ENCODE data around the gene HGD. TPM values are rescaled to one million over a fixed set of nuclear protein-coding genes. Genes with fewer than 3 reads are reported as not detected.

HGD gene
- total and polyA plus RNA-seq, 10 of the 15 experiments (the other 5 are each of a cell fraction or from before 2014, with no cell fraction given) = 0.18 to 0.81 (median 0.40) TPM; not detected in 6

GRCh38 chr3:120706950-120707349, 24.9 kb upstream of the HGD start:
- CTCF ChIA-PET = interaction anchor here (0.8 to 1.7 kb wide), 4 partner anchors 22 to 148 kb away, joined by 3 to 5 read pairs (median 3); no protein-coding TSS in a partner anchor
- TF ChIP-seq CUX1 (IDR thresholded peaks at IDR 0.05; ENCODE audit: insufficient replicate concordance, low read depth, low read length) (no peak), POU2F2 (IDR thresholded peaks at IDR 0.05; ENCODE audit: borderline replicate concordance, low read depth, low read length) (no peak), CTCF (IDR thresholded peaks at IDR 0.05 in 2 of 3, conservative IDR thresholded peaks at IDR 0.05 in 1 of 3; ENCODE audit: control insufficient read depth in 2 of 3, extremely low read depth in 1 of 3, insufficient read depth in 1 of 3, low read depth in 3 of 3, low read length in 3 of 3) (no peak), NR2F1 (conservative IDR thresholded peaks at IDR 0.05) (no peak), IRF3 (IDR thresholded peaks at IDR 0.05) (no peak), CEBPZ (IDR thresholded peaks at IDR 0.05; ENCODE audit: low read depth, low read length) (no peak), SMAD1 (IDR thresholded peaks at IDR 0.05; ENCODE audit: low read depth, partially characterized antibody) (no peak), JUNB (IDR thresholded peaks at IDR 0.05) (no peak), EGR1 (IDR thresholded peaks at IDR 0.05; ENCODE audit: borderline replicate concordance in 1 of 2, low read depth in 2 of 2, low read length in 2 of 2) (no peak), MAX (IDR thresholded peaks at IDR 0.05; ENCODE audit: low read depth, low read length) (no peak), ESRRA (IDR thresholded peaks at IDR 0.05; ENCODE audit: low read length) (no peak), YBX1 (IDR thresholded peaks at IDR 0.05) (no peak)

More at GRCh38 chr3:120706950-120707349, 24.9 kb upstream of the HGD start:
- ChIA-PET SMC1A (ENCODE audit: uncharacterized antibody, unreplicated experiment) (interaction anchor here (1.6 to 2.6 kb wide), 2 partner anchors 8 to 28 kb away, joined by 3 to 8 read pairs; no protein-coding TSS in a partner anchor), RAD21 (ENCODE audit: unreplicated experiment) (interaction anchor here (0.9 kb wide), 1 partner anchor 110 kb away, joined by 3 read pairs; no protein-coding TSS in a partner anchor), POLR2A (no interaction called here)
- Histone ChIP-seq H3K4me2 (ENCODE audit: control insufficient read depth, insufficient read depth) (no peak overlapping the region), H3K79me2 (ENCODE audit: control insufficient read depth, insufficient read depth, low read length) (no peaks in the 10 kb centered on the region), H3K4me1 (ENCODE audit: control insufficient read depth, insufficient read depth, low read length) (no peaks in the 10 kb centered on the region), H4K20me1 (ENCODE audit: control insufficient read depth, insufficient read depth) (no peaks in the 10 kb centered on the region), H3K36me3 (ENCODE audit: control insufficient read depth in 2 of 2, insufficient read depth in 2 of 2, low read length in 1 of 2) (no peaks in the 10 kb centered on the region; a peak in 1 of 4 replicates), H3K27me3 (replicated peaks in 1 of 2; ENCODE audit: control insufficient read depth in 2 of 2, insufficient read depth in 2 of 2, low read length in 1 of 2) (no peaks in the 10 kb centered on the region), H3K9ac (ENCODE audit: control insufficient read depth, insufficient read depth, low read length) (no peak overlapping the region), H3K9me3 (replicated peaks; ENCODE audit: control insufficient read depth, insufficient read depth, low read length) (peaks cover 3% of the 10 kb centered on the region), H3K27ac (ENCODE audit: control insufficient read depth, insufficient read depth) (no peak overlapping the region), H2AFZ (ENCODE audit: control insufficient read depth, low read depth, low read length) (no peak overlapping the region), H3K4me3 (no peak overlapping the region)
- no TSS peak for BruUV-seq (replicated peaks)
- FAIRE-seq (no peak), ATAC-seq (no peak), DNase-seq (ENCODE audit: low read depth, low spot score) (no peak)
- intact Hi-C loops (cut with micrococcal nuclease; ENCODE audit: unreplicated experiment) (no loop called here), in situ Hi-C loops (cut with MboI) (no loop called here)

Data from GM12878 (cell line).